H1 (cell line): ENCODE measurements around the gene AFAP1L2. TPM values are rescaled to one million over a fixed set of nuclear protein-coding genes. Genes with fewer than 3 reads are reported as not detected.

ENCODE experiments used
- CBX8 ChIP-seq: fragments of 300-800, 300-1000 bp; sonication (generic); IDR thresholded peaks from 2 replicates; pipeline ENCODE4 v1.7.1; 2016; ENCODE audit warnings: low read depth, low read length, borderline replicate concordance
- EZH2 ChIP-seq: fragments of 200-600 bp; sonication (generic); IDR thresholded peaks from 2 replicates; pipeline ENCODE4 v1.7.1; 2012; ENCODE audit warnings: low read depth, mild to moderate bottlenecking, moderate library complexity, low read length, inconsistent platforms; ENCODE audit not compliant: severe bottlenecking
- KDM4A ChIP-seq: IDR thresholded peaks from one replicate; pipeline ENCODE4 v1.7.1; 2012; ENCODE audit warnings: low read depth, mild to moderate bottlenecking, moderate library complexity, low read length, inconsistent platforms; ENCODE audit not compliant: severe bottlenecking
- SIX5 ChIP-seq: IDR thresholded peaks from 2 replicates; pipeline ENCODE4 v1.6.1; 2011; ENCODE audit warnings: mild to moderate bottlenecking, low read depth, low read length
- YY1 ChIP-seq: IDR thresholded peaks from 2 replicates; pipeline ENCODE4 v1.6.1; 2011; ENCODE audit warnings: low read depth, mild to moderate bottlenecking, low read length
- polyA plus RNA-seq, 7 experiments: library from polyadenylated mRNA; depleted of rRNA in 3 of 7; stranded (reverse) in 5 of 7; unstranded in 2 of 7; fragments of >200 nt in 5 of 7; fragments of 200-250 nt in 2 of 7; gene quantifications; 1 replicate in 5 of 7; 2 replicates in 1 of 7; 4 replicates in 1 of 7; pipeline versions ENCODE4 v1.2.1 to v1.2.3, GENCODE V29; 2011 to 2013; ENCODE audit warnings: missing spikeins in 2 of 7, mixed read lengths in 2 of 7
- total RNA-seq: library from RNA; stranded (reverse); fragmentation: NEBNext Ultra II Directional; extraction: Animal tissue kit (Norgen Biotek cat#: 25700); gene quantifications from 2 replicates; pipeline ENCODE4 v1.2.1, GENCODE V29; 2021

Gene AFAP1L2
- total and polyA plus RNA-seq, 2 of the 8 experiments (the other 6 are each of a cell fraction or from before 2014, with no cell fraction given), result 3.9 to 6.4 TPM

DNA sequence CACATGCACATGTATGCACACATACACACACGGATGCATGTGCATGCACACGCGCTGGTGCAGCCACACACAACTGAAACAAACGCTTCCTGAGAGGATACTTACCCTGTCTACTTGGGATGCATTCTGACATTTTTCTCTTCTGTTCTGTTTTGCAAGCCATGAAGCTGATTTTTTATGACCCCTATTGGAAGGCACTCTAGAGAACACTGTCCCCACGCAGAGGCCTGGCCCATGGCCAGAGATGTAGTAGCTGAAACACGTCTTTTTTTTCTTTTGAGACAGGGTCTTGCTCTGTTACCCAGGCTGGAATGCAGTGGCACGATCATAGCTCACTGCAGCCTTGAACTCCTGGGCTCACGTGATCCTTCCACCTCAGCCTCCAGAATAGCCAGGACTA lies 117.4 kb downstream of the AFAP1L2 start (continued):
- TF ChIP-seq KDM4A (no peak), YY1 (no peak), EZH2 (no peak), SIX5 (no peak), CBX8 (no peak)
